Measurements from ENCODE around the gene PHF14. TPM values are rescaled to one million over a fixed set of nuclear protein-coding genes. Genes with fewer than 3 reads are reported as not detected.

PHF14 gene
- total RNA-seq, 1 experiment from 2014 or later = 50.8 TPM

GRCh38 chr7:11176985-11177555 lies 203.4 kb downstream of the PHF14 start:
- no peaks in the 10 kb centered on the region for H3K23me2 ChIP-seq (ENCODE audit: insufficient read length, low read depth, low read length, poor library complexity, severe bottlenecking)
- no peaks in the 10 kb centered on the region for H3K9me3 ChIP-seq (ENCODE audit: control insufficient read depth, low read depth, low read length)
- no peaks in the 10 kb centered on the region for H3K36me3 Mint-ChIP-seq (ENCODE audit: insufficient read depth in 1 of 3, low read depth in 3 of 3)
- H3K27me3 ChIP-seq (ENCODE audit: insufficient read depth, low read length) = no peaks in the 10 kb centered on the region
- H3K79me2 ChIP-seq (ENCODE audit: insufficient read depth, low read length) = no peaks in the 10 kb centered on the region
- H3K27ac ChIP-seq (ENCODE audit: insufficient read length, low read depth, low read length) = no peak overlapping the region
- H3K23ac ChIP-seq (ENCODE audit: insufficient read length, low read depth, low read length) = no peak overlapping the region
- no peaks in the 10 kb centered on the region for H3K79me1 ChIP-seq (ENCODE audit: insufficient read depth, low read depth, low read length, poor library complexity, severe bottlenecking)
- no peak overlapping the region for H2AFZ ChIP-seq (ENCODE audit: low read length)
- H2BK20ac ChIP-seq (ENCODE audit: low read depth, low read length, poor library complexity, severe bottlenecking) = no peak overlapping the region
- no peak overlapping the region for H3K4me2 ChIP-seq (ENCODE audit: insufficient read depth, insufficient read length, low read length)
- H3K18ac ChIP-seq (ENCODE audit: insufficient read length, low read depth, low read length) = no peak overlapping the region
- no peak overlapping the region for H2BK120ac ChIP-seq (ENCODE audit: low read depth, low read length, poor library complexity, severe bottlenecking)
- H3K27me3 Mint-ChIP-seq (ENCODE audit: low read depth) = peaks cover 34% of the 10 kb centered on the region
- no peak overlapping the region for H4K5ac ChIP-seq (ENCODE audit: insufficient read length, low read depth, low read length)
- no peak overlapping the region for H3K14ac ChIP-seq (ENCODE audit: insufficient read depth, low read length)
- H3K9ac ChIP-seq (ENCODE audit: extremely low read depth, insufficient read length, low read length) = no peak overlapping the region
- H3T11ph ChIP-seq (ENCODE audit: low read length) = no peak overlapping the region
- no peak overlapping the region for H3K56ac ChIP-seq (ENCODE audit: insufficient read length, low read depth, low read length)
- peaks cover 2 to 3% of the 10 kb centered on the region in 2 experiments; a peak in 2 of 5 replicates for H3K9me3 Mint-ChIP-seq
- no peak for DNase-seq
- no CpG with 5 or more reads among the region's 1 CpG for WGBS (ENCODE audit: extremely low coverage, insufficient read length, low lambda C conversion rate)
- no peak overlapping the region for H2AK5ac ChIP-seq (ENCODE audit: insufficient read length, low read length)
- H4K20me1 ChIP-seq (ENCODE audit: control insufficient read depth, insufficient read depth, insufficient read length) = no peaks in the 10 kb centered on the region
- H3K4me1 Mint-ChIP-seq = no peaks in the 10 kb centered on the region
- H3K4me3 Mint-ChIP-seq = no peak overlapping the region
- no peaks in the 10 kb centered on the region for H3K4me1 ChIP-seq (ENCODE audit: insufficient read depth, low read length)
- no peak for TF ChIP-seq CTCF (conservative IDR thresholded peaks at IDR 0.05)
- no peak overlapping the region for H2BK5ac ChIP-seq (ENCODE audit: insufficient read length, low read length)
- no peak overlapping the region for H4K91ac ChIP-seq (ENCODE audit: insufficient read length, low read depth, low read length)
- no peak overlapping the region for H3K4ac ChIP-seq (ENCODE audit: low read depth, low read length)
- no peak overlapping the region for H3K27ac Mint-ChIP-seq
- H4K8ac ChIP-seq (replicated peaks; ENCODE audit: insufficient read length, low read depth, low read length) = no peak overlapping the region
- no peak overlapping the region for H2BK12ac ChIP-seq (ENCODE audit: insufficient read length, low read depth, low read length)
- no peak overlapping the region for H2BK15ac ChIP-seq (ENCODE audit: low read depth, low read length)

All from H9 (cell line).